Measurements from ENCODE around the gene KRT33B.

The KRT33B gene

DNA sequence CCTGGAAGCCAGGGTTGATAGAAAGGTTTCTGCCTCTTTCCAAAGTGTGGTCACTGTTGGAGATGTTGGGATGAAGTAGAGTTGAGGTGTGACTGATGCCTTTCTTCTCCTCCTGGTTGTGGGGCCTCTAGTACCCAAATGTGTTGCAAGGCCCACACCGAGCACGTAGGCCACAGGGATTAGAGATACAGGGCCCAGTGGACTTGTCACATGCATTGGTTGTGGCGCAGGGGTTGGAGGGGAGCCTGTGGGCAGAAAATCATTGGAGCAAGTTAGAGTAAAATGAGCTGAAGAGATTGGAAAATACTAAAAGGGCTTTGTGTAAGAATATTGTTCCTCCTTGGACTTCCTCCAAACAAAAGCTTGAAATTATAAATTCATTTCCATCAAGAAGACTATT lies 23.6 kb downstream of the KRT33B start:
- no peak for DNase-seq

DNA sequence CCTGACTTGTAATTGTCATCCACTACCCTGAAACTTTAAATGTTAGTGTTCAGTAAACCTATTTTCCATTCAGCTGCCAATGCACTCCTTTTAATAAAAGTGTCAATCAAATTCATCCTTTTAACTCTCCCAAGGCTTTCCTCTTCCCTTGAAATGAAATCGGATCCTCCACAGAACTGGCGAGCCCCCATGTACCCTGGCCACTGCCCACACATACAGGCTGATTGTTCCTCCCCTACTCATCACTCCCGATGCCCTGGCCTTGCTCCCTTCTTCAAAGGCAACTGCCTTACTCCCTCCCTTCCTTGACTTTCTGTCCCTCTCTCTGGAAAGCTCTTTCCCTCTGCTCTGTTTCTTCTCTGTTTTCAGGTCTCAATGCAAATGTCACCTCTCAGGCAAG lies 26.6 kb downstream of the KRT33B start:
- DNase-seq: no peak

DNA sequence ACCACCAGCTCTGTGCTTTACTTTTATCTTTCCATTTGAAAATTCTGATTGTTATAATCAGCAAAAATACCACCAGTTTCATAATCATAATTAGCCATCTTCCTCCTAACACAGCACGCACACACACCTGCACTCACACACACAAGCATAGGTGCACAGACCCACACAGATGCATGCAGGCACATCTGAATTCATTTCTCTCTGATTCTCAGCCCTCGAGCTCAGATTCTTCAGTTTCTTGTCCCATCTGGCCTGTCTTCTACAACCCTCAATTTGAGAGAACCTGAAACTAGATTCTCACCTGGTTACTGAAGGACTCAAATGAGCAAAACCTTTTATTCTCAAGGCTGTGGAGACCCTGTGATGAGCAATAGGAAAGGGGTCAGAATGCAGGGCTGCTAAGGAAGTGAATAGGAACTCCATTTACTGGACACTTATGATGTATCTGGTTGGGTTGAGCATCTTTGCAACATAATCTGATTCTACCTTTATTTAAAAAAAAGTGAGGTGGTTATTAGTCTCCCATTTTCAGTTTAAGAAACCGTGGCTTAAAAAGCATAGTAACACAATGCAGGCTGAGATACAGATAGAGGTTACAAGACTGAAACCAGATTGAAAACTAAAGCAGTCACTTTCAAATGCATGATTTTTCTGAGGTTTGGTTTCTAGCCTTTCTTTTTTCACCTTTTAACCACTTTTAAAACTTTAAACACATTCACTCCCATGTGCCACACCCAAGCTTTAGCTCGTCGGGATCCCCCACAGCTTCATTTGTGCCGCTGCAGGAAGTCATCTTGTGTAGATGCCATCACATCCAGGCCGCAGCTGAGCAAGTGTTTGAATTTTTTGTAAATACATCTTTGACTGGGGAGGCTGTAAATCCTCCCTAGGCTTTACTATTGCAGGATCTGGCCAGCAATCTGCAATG lies 28.4 kb downstream of the KRT33B start:
- peak; percentile 61 for DNase-seq

DNA sequence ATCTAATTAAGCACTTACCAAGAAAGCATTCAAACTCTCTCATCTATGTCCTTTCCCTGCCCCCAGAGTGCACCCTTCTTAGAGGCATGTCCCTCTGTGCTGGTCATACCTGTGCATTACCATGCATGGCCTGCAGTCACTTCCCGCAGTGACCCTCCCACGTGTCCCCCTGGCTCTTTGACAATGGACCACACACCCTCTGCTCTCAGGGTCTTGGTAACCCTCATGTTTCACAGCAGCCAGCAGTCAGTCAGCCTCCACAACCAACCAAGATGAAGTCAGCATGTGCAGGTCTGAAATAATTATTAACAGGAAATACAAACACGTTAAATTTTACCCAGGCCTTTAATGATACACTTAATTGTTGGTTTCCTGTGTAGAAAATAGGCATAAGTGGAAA lies 29.1 kb downstream of the KRT33B start:
- DNase-seq: no peak

DNA sequence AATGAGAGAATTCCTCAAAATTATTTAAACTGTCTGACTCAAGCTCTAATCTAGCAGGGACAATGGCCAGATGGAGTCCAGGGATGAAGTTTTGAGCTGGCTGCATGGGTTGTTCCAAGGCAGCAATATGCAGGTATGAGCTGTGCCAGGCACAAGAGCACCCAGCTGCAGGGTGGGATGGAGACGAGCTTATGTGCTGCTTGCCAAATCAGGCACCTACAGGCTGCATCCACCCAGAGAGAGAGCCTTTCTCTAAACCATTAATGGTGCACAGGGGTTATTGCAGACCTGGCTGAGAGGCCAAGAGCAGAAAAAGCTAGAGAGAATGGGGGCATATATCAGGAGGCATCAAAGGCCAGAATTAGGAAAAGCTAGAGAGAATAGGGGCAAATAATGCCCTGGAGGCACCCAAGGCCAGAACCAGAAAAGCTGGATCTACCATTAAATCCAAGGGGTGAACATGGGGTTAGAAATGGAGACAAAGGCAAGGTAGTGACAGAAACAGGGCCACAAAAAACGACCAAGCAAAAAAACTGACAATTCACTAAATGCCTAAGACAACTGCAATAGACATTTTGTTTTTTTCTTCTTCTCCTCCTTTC lies 29.9 kb downstream of the KRT33B start:
- DNase-seq: no peak

DNA sequence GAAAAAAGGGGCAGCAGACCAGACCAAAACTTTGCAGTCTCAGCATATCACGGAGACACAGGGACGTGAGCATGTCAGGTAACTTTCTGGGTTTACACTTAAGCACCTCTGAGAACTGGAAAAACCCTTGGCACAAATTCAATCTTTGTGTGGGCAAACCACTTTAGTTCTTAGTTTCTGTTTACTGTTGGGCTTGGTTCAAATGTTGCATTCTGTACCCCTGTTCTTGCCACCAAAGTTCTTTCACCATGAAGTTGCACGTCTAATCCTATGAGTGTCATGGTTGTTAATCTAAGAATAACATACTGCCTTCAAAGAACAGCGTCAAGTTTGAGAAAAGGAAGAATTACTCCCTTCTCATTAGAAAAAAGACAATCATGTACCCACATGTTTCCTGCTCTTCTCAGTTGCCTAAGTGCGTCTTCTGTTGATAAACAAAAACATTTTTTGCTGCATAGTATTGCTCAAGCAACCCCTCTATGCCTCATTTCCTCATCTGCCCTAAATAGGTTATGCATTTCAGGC lies 30.6 kb downstream of the KRT33B start:
- no peak for DNase-seq

DNA sequence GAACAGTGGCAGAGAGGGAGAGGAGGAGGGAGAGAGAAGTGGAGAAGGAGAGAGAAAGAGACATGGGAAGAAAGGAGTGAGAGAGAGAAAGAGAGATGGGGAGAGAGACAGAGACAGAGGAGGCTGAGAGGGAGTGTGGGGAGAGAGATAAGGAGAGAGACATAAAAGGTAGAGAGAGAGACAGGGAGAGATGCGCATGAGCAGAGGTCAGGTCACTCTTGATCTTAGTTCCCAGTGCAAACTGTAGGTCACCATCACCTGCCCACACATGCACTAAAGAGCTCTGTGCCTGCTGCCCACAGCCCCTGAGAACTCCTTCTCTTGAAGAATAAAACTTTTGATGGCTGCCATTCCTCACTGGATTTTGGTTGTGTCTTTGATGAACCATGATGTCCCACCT lies 33.9 kb downstream of the KRT33B start:
- no peak for DNase-seq

DNA sequence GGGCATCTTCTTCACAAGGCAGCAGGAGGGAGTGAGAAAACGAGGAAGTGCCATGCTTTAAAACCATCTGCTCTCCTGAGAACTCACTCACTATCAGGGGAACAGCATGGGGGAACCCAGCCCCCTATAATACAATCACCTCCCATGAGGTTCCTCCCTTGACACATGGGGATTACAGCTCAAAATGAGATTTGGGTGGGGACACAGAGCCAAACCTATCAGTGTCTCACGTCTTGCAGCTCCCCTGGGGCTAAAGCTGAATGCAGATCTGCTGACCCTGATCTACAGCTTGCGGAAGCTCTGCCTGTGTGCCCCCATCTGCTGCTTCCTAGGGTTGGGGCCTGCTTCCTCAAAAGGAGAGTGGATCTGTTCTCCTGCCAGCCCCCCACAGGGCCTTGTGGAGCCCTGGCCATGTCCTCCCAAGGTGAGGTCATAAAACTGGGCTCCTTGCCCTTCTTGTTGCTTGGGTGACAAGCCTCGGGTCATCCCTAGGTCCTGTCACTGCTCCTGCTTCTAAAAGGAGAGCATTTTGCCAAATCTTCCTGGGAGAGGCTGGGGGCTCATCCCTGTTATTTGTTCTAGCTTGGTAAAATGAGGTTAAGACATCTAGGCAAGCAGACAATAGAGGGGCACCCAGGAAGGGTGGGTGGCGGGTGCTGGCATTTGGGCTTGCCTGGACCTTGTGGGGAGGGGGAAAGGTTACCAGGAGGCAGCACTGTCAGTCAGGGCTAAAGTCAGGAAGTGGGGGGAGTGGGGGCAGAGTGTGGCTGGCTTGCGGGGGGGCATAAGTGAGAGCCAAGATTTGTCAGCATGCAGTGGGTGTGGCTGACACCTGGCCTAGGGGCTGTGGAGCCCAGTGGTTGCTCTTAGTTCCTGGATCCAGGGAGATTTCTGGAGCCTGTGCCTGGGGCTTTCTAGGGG lies 35.0 kb downstream of the KRT33B start:
- DNase-seq: no peak

DNA sequence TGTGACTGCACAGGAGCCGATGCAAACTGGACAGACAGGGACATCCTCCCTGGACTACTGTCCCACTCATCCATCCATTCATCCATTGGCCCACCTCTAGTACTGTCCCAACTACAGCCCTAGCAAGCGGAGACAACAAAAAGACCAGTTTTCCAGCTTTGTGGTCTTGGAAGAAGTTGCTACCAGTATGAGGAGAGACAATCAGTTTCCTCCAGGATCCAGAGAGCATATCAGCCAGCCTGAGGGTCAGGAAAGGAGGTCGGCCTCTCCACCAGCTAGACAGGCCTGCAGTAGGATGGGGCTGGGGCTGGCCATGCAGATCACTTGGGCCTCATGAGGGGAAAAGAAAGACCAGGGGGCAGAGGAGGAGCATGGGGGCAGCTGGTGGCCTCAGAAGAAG lies 35.8 kb downstream of the KRT33B start:
- no peak for DNase-seq

DNA sequence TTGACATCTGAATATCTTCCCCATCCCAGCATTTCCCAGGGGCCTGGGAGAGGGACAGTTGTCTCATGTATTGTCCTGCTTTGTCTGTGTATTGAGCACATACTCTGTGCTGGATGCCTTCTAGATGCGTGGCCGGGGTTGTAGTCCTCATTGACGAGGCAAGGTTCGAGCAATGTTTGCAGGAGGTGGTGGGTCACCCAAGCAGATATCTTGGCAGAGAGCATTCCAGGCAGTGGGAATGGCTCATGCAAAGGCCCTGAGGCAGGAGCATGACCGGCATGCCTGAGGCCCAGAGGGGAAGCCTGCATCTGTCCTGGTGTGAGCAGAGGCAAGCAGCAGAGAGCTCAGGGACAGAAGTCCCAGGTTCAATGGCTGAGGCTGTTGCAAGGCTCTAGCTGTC lies 36.5 kb downstream of the KRT33B start:
- DNase-seq: no peak

DNA sequence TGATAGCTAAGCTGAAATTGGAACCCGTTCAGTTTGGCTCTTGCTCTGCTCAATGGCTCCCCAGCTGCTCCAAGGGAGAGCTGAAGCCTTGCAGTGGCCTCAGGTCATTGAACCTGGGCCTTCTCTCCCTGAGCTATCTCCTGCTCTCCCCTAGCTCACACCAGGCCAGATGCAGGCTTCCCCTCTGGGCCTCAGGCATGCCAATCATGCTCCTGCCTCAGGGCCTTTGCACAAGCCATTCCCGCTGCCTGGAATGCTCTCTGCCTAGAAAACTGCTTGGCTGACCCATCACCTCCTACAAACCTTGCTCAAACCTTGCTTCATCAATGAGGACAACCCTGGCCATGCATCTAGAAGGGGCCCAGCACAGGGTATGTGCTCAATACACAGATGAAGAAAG lies 37.4 kb downstream of the KRT33B start:
- no peak for DNase-seq

DNA sequence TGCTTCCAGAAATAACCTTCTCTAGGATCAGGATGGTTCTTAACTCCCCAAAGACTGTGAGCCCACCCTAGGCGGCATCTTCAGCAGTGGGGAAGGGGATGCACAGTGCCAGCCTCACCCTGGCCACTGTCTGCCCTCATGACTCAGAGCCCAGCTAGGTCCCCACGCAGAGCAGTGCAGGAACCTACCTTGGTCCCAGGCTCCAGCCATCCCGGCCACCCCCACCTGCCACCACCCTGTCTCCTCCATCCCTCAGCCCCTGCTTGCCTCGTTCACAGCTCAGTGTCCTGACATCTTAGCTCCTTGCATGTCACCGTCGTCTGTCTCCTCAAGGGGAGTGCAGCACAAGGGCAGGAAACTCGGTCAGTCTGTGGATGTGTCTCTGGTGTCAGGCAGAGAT lies 38.0 kb downstream of the KRT33B start:
- no peak for DNase-seq

DNA sequence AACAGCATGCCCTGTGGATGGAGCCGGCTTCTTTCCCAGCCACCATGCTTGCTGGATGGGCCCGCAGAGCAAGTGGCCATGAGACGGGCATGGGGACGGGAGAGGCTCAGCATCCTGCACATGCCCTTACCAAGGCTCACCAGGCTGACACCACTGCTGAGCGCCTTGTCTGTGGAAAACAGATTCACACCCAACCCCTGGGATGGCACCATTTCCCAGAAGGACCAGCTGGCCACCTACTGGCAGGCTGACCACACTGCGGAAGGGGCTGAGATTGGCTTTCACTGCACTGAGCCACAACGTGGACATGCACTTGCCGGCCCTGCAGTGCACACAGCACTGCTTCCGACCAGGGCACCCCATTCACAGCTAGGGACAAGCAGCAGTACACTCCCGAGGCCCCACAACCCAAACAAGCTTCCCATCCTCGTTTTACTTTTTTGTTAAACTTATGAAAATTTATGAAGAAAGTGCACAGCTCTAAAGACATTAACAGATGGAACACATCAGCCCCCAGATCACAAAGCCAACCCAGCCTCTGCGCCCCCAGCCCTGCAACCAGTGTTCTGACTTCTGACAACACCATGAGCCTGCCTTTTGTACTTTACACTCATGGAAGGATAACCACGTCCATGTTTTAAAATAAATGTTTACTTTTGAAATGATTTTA lies 40.2 kb downstream of the KRT33B start:
- peak; percentile 46 for DNase-seq

DNA sequence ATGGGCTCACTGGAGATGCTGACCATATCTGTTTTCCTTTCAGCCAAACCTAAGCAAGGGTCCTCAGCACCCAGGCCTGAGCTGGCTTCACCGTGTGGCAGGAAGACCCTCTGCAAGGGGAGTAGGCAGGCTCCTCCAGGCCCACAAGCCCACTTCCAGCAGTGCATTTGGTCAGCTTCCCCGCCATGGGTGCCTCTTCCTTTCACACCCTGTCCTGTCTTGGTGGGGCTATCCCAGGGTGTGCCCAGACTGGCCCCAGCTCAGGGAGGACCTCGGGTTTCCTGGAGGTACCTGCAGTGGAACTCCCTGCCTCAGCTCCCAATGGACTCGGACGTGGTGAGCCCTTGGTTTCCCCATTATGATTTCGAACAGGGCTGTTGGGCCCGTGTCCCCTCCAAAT lies 41.4 kb downstream of the KRT33B start:
- DNase-seq: no peak

DNA sequence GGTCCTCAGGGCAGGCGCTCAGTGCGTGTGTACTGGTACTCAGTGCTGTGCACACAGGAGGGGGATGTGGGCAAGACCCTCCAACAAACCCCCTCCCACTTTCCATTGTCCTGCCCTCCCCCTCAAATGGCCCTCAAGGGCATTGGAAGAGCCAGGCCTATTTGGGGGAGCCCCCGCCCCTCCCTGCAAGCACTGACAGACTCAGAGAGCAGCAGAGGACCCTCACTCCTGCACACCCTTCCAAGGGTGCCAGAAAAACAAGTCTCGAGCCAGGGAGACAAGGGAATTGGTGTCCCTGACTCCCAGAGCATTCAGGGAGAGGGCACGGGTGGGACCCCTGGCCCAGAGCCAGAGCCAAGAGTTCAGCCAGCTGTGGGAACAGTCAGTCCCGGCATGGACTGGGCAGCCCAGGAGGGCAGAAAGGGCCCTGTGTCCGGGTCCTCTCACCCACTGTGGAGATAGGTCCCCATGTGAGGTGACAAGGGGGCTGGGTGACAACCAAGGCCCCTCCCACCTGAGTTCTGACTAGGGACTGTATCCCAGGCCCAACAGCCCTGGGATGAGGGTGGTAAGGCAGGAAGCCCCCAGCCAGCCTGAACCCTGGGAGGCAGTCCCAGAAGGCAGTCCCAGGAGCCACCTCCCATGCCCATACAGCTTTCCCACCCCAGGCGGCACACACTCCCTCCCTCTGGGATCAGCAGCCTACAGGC lies 42.0 kb downstream of the KRT33B start:
- DNase-seq: no peak

DNA sequence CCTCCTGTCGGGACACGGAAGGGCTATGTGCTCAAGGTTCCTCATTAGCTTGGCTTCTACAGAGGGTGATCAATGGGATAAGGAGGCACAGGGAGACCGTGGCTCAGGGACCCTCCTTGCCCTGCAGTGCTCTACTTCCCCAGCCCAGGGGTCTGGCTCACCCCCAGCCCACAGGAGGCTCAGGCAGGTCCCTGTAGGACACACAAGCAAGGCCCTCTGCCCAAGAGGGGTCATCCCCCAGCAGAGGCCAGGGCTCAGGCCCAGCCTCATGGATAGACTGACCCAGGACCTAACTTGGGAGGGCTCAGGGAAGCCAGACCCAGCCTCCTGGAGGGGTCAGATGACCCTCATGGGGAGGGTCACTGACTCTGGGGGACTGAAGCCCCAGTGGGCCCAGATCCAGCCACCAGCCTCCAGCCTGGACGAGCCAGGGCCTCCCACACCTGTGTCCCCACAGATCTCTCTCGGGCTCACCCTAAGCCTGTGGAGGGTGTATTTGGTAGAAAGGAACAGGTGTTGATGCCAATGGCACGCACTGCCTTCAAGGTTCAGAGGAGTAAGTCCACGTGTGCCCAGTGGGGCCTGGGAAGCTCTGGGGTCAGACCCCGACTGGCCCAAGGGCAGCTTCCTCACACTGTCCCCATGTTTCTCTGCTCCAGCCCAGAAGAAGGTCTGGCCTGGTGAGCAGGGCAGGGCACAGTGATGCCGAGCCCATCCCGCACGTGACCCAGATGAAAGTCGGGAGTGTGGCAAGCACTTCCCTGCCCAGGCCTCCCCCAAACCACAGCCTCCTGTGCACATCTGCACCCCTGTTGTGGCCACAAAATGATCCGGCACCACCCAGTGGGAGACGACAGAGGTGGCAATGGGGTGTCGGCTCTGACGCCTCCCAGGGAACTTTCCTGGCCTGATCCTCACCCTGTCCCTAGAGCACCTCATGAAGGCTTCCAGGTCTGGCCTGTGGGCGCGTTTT lies 43.2 kb downstream of the KRT33B start:
- no peak for DNase-seq

DNA sequence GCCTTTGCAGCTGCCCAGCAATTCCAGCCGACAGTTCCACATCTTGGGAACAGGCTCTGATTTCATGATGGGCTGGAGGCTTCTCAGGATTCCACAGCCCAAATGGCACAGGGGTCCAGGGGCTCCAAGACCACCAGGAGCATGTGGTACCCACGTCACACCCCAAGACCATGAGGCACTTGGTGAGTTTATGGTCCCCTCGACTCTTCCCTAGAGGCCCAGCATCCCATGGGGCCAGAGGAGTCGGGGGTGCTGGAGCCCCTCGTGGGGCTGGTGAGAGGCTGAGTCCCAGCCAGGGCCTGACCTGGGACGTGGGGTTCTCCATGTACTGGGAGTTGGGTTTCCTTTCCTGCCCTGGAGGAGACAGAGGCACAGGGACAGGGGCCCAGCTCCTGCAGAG lies 44.0 kb downstream of the KRT33B start:
- DNase-seq: no peak

DNA sequence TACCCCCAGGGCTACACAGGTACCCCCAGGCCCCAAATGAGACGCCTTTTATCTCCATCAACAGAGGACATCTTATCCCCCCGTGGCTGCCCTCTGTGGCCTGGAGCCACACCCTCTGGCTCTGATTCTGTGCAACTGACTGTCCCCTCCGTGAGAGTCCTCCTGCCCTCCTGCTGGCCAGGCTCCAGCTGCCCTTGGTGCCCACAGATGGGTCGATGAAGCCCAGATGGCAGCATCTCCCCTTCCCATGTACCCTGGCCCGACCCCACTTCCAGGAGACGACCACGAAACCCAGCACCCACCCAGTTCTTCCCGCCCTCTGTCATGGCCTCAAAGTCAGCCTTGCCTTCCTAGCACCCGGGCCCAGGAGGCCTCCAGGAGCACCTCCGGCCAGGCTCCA lies 44.5 kb downstream of the KRT33B start:
- no peak for DNase-seq

DNA sequence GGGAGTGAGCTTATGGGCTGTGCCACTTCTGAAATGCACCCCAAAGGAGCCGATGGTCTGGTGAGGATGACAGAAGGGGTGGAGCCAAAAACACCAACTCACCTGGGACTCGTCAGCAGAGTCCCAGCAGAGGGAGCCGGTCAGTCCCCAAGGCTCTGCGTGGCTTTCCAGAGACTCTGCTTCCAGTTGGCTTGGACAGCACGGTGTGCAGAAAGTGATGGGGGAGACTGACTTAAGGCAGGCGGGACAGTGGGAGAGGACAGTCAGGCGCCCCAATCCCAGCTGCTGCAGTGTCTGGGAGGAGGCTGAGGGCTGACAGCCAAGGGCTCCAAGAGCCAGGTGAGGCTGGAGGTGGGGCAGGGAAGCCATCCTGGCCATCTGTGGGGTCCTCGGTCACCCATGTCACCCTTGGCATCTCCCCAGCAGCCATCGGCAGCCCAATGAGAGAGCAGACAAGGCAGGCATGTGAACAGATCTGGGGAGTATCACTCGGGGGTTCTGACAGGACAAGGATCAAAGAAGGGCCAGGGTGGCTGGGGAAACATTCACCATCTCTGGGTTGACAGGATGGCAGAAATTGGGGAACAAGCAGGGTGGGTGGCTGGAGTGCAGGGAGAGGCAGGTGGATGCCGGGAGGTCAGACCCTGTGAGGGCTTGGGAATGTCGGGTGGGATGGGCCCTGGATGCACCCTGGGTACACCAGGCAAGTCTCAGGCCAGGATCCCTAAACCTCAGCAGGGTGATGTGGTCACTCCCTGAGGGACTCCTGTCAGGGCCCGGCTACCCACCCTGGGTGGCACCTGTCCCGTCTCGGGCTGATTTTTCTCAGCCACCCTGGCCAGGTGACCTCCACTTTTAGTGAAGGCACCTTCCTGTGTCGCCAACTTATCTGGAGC lies 45.2 kb downstream of the KRT33B start:
- peak; percentile 32 for DNase-seq
